ENCODE results near the gene CYP19A1.

The CYP19A1 gene

DNA sequence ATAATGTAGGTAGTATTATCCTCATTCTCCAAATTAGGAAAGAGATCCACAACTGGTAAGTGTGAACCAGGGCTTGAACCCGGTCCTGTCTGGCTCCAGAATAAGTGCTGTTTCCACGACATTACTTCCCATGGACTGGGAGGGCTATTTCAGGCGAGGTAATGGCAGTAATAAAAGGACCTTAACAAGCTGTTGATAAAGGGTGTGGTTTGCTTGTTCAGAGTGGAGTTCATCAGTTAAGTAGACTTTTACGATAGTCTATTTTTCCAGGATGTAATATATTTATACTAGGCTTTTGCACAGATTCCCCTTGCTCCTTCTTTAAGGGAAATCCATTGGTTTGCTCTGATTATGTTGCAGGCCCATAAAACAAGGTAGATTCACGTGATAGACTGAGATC is 155.3 kb downstream of the CYP19A1 start:
- DNase-seq (ENCODE audit: low spot score), result no peak

DNA sequence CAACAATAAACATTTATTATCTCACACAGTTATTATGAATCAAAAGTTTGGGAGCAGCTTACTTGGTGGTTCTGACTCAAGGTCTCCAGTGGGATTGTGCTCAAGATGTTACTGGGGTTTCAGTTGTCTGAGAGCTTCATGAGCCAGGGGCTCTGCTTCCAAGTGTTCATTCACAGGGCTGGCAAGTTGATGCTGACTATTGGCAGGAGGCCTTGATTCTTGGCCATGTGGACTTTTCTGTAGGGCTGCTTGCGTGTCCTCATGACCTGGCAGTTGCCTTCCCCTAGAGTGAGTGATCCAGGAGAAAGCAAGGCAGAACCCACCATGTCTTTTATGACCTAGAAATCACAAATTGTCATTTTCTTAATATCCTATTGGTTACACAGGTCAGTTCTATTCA is 156.5 kb downstream of the CYP19A1 start:
- DNase-seq (ENCODE audit: low spot score), result no peak

DNA sequence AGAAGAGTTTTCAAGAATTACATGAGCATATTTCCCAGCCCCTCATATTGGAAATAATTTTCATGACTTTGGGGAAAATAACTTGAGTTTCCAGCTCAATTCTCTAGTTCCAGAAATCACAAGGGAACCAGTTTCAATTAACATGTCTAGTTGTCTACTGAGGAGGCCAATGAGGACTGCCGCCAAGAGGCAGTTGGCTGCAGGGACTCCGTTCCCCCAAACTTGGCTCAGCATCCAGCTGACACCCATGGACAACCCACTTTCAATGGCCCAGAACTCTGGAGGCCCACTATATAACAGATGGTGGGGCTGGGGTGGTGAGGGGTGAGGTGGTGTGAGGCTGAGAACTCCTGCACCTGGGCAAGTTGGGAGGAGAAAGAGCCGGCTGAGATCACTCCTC is 157.2 kb downstream of the CYP19A1 start:
- no peak for DNase-seq (ENCODE audit: low spot score)

DNA sequence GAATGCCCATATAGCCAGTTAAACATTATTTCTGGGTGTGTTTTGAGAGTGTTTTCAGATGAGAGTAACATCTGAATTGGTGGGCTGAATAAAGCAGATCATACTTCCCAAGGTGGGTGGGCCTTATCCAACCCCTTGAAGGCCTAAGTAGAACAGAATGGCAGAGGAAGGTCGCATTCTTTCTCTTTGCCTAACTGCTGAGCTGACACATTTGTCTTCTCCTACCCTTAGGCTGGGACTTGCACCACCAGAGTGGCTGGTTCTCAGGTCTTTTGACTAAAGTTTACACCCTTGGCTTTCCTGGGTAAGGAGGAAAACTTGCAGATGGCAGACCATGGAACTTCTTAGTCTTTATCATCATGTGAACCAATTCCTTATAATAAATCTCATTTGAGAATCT is 157.9 kb downstream of the CYP19A1 start:
- no peak for DNase-seq (ENCODE audit: low spot score)

DNA sequence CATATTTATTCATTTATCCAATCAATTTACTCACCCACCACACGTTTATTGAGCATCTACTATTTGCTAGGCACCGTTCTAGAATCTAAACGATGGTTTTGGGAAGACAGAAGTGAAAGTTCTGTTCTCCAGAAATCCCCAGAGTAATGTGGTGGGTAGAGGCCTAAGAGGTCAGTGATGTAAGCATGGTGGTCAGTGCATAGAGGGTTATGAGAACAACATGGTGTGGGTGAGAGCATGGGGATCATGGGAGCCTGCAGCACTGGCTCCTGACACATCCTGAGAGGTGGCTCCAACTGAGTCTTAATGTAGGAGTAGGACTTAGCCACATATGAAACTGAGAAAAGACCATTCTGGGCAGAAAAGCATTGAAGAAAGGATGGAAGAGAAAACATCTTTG is 158.4 kb downstream of the CYP19A1 start:
- no peak for DNase-seq (ENCODE audit: low spot score)

DNA sequence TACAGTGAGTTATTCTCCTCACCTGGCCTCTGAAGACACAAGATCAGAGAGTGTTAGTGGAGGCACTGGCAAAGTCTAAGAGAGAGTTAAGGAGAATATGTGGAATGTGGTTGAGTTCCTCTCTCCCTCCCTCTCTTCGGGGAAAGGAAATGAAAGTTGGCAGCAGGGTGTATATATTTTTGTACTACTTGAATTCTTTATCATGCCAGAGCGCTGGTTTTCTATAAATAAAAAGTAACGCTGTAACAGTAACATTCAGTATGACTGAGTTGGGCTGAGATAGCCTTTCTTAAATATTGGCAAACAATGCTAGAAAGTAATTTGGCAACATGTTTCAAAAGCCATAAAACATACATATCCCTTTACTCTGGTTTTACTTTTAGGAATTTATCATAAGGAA is 166.2 kb downstream of the CYP19A1 start:
- peak; percentile 79 for DNase-seq (ENCODE audit: low spot score)

DNA sequence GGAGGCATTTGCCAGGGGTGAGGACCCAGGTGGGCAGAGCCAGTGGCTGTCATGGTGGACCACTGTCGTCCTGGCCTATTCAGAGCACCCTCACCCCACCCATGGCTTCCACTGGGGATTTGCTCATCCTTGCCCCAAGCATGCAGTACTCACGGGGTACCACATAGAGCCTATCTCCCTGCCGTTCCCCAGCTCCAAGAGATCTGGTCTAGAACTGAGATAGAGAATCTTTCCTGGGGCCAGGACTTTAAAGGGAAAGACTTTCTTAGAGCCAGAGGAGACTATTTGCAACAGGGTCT is 166.8 kb downstream of the CYP19A1 start:
- DNase-seq (ENCODE audit: low spot score), result no peak

DNA sequence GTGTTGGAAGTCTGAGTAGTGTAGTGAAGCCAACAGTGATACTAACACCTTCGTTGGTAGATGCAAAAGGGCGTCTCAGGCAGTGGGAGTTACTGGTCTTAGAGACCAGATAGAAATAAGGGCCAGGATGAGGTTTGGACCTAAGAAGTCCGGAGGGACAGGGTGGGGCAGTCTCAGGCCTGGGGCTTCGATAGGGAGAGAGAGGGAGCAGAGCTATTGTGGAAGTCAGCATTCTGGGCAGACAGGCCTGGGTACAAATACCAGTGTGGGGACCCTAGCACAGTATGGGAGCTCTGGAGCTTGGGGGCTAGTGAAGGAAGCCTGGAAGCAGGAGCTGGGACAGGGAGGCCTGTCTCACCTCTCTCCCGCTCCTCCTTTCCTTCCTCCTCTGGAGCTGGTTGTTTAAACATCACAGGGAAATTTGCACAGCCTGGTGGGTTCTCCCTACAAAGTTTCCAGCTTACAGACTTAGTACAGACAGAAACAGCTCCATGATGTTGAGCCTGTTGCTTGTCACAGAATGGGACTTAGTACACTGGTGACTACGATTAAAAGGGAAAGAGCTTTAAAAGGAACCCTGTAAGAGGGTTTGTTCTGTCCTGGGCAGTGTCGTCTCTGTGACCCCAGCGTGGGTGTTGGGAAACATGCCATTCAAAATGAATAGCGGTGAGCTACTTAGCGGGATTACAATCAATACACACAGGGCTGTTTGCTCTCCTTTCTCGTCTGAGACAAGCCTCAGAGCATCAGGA is 167.3 kb downstream of the CYP19A1 start:
- no peak for DNase-seq (ENCODE audit: low spot score)

DNA sequence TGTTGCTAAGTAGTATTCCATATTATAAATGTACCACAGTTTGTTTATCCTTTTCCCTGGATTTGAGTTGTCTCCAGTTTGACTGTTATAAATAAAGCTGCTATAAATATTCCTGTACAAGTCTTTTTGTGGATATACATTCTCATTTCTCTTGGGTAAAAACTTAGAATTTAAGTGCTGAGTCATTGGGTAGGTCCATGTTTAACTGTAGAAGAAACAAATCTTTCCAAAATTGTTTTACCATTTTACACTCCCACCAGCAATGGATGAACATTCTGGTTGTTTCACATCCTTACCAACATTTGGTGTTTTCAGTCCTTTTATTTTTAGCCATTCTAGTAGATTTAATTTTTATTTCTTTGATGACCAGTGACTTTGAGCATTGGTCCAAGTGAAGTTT is 169.7 kb downstream of the CYP19A1 start:
- DNase-seq (ENCODE audit: low spot score), result no peak

DNA sequence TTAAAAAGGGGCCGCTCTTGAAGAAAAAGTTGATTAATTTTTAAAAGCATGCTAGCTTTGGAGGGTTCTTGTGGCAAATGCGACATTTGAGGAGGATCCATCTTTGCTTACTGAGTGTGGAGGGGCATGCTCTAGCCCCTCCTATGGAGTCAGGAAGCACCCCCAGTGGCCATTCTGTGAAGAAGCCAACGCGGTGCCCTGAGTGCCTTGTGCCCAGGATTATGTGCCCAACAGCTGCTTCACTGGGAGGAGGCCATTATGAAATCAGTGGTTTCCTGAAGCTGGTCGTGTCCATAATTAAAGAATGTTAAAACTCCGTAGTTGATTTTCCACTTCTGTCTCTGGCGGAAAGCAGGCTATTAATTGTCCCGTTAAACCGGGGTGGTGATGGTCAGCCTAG is 174.6 kb downstream of the CYP19A1 start:
- DNase-seq (ENCODE audit: low spot score), result no peak

DNA sequence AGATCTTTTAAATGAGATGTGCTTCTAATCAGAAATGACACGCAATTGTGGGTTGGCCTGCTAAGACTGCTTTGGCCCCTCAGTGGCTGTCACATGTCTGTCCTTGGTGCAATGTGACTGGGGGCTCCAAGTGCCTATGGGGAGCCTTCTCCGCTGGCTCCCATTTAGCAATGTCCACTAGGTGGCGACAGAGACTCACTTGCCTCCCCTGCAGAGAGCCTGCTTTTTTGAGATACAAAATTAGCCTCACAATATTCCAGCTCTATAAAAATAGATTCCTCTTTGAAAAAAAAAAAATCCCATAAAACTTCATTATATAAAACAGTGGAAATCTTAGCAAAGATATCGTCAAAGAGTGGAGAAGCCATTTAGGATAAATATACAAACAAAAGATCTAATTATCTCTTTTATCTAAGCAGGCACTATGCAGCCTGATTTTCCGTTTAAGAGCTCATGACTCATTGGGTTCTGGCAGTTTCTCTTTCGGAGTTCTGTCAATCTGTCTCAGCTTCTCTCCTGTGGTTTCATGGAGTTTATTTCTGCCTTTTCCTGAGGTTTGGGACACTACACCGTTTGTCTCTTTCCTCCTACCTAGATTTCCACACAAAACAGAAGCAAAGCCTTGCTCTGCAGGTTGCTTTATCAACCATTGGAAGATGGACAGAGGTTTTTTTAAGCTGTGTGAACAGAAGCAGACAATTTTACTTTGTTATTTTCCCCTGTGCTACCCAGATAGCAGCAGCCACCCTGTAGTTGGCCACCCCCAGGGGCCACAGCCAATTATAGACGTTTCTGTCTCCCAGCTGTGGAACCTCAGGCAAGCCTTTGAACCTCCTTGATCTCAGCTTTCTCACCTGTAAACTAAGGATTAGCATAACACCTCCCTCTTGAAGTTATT is 175.3 kb downstream of the CYP19A1 start:
- DNase-seq (ENCODE audit: low spot score), result peak; percentile 90

DNA sequence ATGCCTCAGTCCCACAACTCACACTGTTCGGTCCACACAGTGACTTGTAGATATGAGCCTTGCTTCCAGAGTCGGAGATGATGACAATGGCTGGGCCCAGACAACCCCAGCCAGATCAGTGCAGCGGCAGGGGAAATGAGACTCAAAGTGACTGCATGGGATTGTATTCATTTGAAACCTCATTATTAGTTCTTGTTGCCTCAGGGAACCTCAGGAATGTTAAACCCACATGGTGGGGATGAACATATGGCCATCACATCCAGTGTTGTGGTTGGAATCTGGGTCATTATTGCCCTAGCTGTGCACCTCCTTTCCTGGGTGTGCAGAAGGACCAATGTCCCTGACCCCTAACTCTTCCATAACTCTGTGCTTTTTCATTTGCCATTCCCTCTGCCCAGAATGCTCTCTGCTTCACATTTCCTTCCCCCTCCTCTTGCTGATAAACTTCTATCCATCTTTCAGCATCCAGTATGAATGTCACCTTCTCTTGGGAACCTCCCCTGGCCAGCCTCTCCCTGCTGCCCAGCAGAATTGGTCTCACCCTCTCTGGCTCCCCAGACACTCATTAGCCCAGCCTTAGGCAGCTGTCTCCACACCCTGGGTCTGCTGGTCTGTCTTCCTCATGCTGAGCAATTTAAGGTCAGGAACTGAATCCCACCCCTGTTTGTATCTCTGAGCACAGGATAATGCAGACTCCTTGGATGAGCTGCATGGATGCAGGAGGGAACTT is 176.7 kb downstream of the CYP19A1 start:
- no peak for DNase-seq (ENCODE audit: low spot score)

DNA sequence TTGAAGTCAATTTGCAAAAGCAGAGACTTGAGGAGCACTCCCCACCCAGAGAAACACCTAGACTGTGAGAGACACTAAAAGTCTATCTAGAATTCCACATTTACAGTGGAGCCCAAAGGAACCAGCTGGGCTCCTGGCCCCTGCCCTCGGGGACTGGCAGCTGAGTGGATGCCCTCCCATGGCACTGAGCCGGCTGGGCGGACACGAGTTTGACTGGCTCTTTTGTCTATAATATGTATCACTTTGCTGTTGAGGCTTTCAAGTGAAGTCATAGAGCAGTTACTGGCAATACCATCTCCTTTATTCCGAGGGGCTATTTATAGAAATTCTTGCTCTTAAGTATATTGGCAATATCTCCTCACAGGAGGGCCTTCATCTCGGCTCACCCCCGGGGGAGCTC is 177.9 kb downstream of the CYP19A1 start:
- DNase-seq (ENCODE audit: low spot score), result peak; percentile 95

Data from pons (tissue), 1 donor.